H1 (cell line): Measurements from ENCODE around the gene TPSG1. TPM values are rescaled to one million over a fixed set of nuclear protein-coding genes. Genes with fewer than 3 reads are reported as not detected.

Source experiments
- CTCF ChIA-PET: fragments of 300-600 bp; sonication (Branson Sonifier 250); formaldehyde crosslinking; loops from one replicate; lab custom pipeline; 2021; ENCODE audit not compliant: partially characterized antibody; lab: Charles Lee
- POLR2A ChIA-PET: fragments of 300-600 bp; sonication (Branson Sonifier 250); formaldehyde crosslinking; loops from one replicate; lab custom pipeline; 2021; ENCODE audit warnings: inconsistent platforms; ENCODE audit not compliant: partially characterized antibody; lab: Charles Lee
- DNase-seq, 2 experiments: peaks; one replicate each; pipeline versions ENCODE4 v3.0.0 to v3.0.0-alpha.2; 2010 to 2022; ENCODE audit warnings: low spot score in 2 of 2, low read depth in 1 of 2, mixed read lengths in 1 of 2
- FAIRE-seq: peaks from 2 replicates; lab custom pipeline; 2011; peaks lifted over from hg19 to GRCh38; lab: Jason Lieb, UNC
- H2AFZ ChIP-seq: 2 replicates; pipeline ENCODE4 v1.8.1; 2012; ENCODE audit warnings: low read length, inconsistent platforms
- H2AK5ac ChIP-seq: 2 replicates; pipeline ENCODE4 v1.6.1; 2013; ENCODE audit warnings: low read depth, low read length
- H2BK120ac ChIP-seq: replicated peaks from 2 replicates; pipeline ENCODE3; 2013; ENCODE audit warnings: low read depth, low read length, inconsistent platforms
- H2BK12ac ChIP-seq: 2 replicates; pipeline ENCODE4 v1.6.1; 2013; ENCODE audit warnings: low read depth, low read length
- H2BK15ac ChIP-seq: 2 replicates; pipeline ENCODE4 v1.6.1; 2013; ENCODE audit warnings: low read length
- H2BK20ac ChIP-seq: 2 replicates; pipeline ENCODE4 v1.6.1; 2013; ENCODE audit warnings: low read length
- H2BK5ac ChIP-seq: 2 replicates; pipeline ENCODE4 v1.6.1; 2013; ENCODE audit warnings: low read depth, low read length
- H3K14ac ChIP-seq: 2 replicates; pipeline ENCODE4 v1.6.1; 2013; ENCODE audit warnings: inconsistent platforms; ENCODE audit not compliant: insufficient read length
- H3K18ac ChIP-seq: 2 replicates; pipeline ENCODE4 v1.6.1; 2013; ENCODE audit warnings: low read length; ENCODE audit errors: extremely low read depth
- H3K23ac ChIP-seq: 2 replicates; pipeline ENCODE4 v1.6.1; 2013; ENCODE audit warnings: inconsistent platforms; ENCODE audit not compliant: insufficient read length
- H3K23me2 ChIP-seq: 2 replicates; pipeline ENCODE4 v1.6.1; 2013; ENCODE audit warnings: low read depth, low read length
- H3K27ac ChIP-seq: 2 replicates; pipeline ENCODE4 v1.6.1; 2011; ENCODE audit warnings: low read depth, low read length, inconsistent platforms
- H3K27me3 ChIP-seq, 4 experiments: replicated peaks in 1 of 4; 1 replicate in 1 of 4; 2 replicates in 3 of 4; pipeline versions ENCODE4 v1.6.1 to v1.8.1; 2011 to 2013; ENCODE audit warnings: low read length in 3 of 4, mild to moderate bottlenecking in 3 of 4, inconsistent platforms in 2 of 4, mixed read lengths in 2 of 4, moderate library complexity in 1 of 4; ENCODE audit not compliant: control insufficient read depth in 3 of 4, insufficient read depth in 3 of 4; ENCODE audit errors: extremely low read depth in 1 of 4
- H3K36me3 ChIP-seq, 4 experiments: 2 replicates each; pipeline versions ENCODE4 v1.6.1 to v1.8.1; 2011 to 2013; ENCODE audit warnings: mild to moderate bottlenecking in 4 of 4, low read length in 3 of 4, moderate library complexity in 2 of 4, control low read depth in 1 of 4, inconsistent platforms in 1 of 4; ENCODE audit not compliant: insufficient read depth in 4 of 4, control insufficient read depth in 2 of 4
- H3K4ac ChIP-seq: replicated peaks from 2 replicates; pipeline ENCODE3; 2013; ENCODE audit warnings: low read length, low read depth, mixed read lengths, inconsistent platforms; ENCODE audit not compliant: insufficient read length
- H3K4me1 ChIP-seq, 4 experiments: replicated peaks in 1 of 4; 1 replicate in 1 of 4; 2 replicates in 3 of 4; pipeline versions ENCODE4 v1.6.1 to v1.8.1; 2011 to 2013; ENCODE audit warnings: low read length in 3 of 4, inconsistent platforms in 2 of 4, mixed read lengths in 1 of 4; ENCODE audit not compliant: insufficient read depth in 4 of 4, control insufficient read depth in 3 of 4
- H3K4me2 ChIP-seq, 2 experiments: 2 replicates each; pipeline versions ENCODE4 v1.6.1 to v1.8.1; 2011 to 2013; ENCODE audit warnings: low read depth in 2 of 2, low read length in 2 of 2, control low read depth in 1 of 2, inconsistent platforms in 1 of 2, mild to moderate bottlenecking in 1 of 2; ENCODE audit not compliant: insufficient read depth in 1 of 2
- H3K4me3 ChIP-seq, 4 experiments: fragments of 200-600, 300-600 bp in 1 of 4; sonication (generic), shearing (Covaris generic), sonication (Bioruptor Twin) in 1 of 4; 2 replicates each; pipeline versions ENCODE4 v1.5.1 to v1.8.1; 2011 to 2016; ENCODE audit warnings: low read length in 4 of 4, low read depth in 3 of 4, control low read depth in 2 of 4, inconsistent platforms in 2 of 4, mild to moderate bottlenecking in 2 of 4, mixed read lengths in 1 of 4, moderate library complexity in 1 of 4; ENCODE audit not compliant: insufficient read depth in 2 of 4; ENCODE audit errors: extremely low read depth in 1 of 4
- H3K56ac ChIP-seq: replicated peaks from 2 replicates; pipeline ENCODE3; 2013; ENCODE audit warnings: low read depth, mild to moderate bottlenecking, mixed read lengths, low read length, inconsistent platforms; ENCODE audit not compliant: insufficient read length
- H3K79me1 ChIP-seq: 2 replicates; pipeline ENCODE4 v1.6.1; 2013; ENCODE audit warnings: low read depth, low read length, control low read depth
- H3K79me2 ChIP-seq, 2 experiments: 2 replicates each; pipeline versions ENCODE4 v1.6.1 to v1.8.1; 2012 to 2013; ENCODE audit warnings: low read length in 2 of 2, mild to moderate bottlenecking in 2 of 2, inconsistent platforms in 1 of 2; ENCODE audit not compliant: insufficient read depth in 2 of 2, control insufficient read depth in 1 of 2
- H3K9ac ChIP-seq, 4 experiments: replicated peaks in 1 of 4; 1 replicate in 1 of 4; 2 replicates in 3 of 4; pipeline versions ENCODE4 v1.6.1 to v1.8.1; 2011 to 2013; ENCODE audit warnings: low read depth in 3 of 4, low read length in 3 of 4, control low read depth in 2 of 4, mild to moderate bottlenecking in 2 of 4, moderate library complexity in 2 of 4, inconsistent platforms in 1 of 4; ENCODE audit errors: extremely low read depth in 1 of 4
- H3K9me3 ChIP-seq, 2 experiments: 2 replicates each; pipeline versions ENCODE4 v1.6.1 to v1.8.1; 2012 to 2013; ENCODE audit warnings: mild to moderate bottlenecking in 2 of 2, moderate library complexity in 2 of 2, control low read depth in 1 of 2, inconsistent platforms in 1 of 2, low read depth in 1 of 2, low read length in 1 of 2, mixed read lengths in 1 of 2; ENCODE audit not compliant: insufficient read depth in 2 of 2
- H4K20me1 ChIP-seq, 2 experiments: replicated peaks in 1 of 2; 2 replicates each; pipeline versions ENCODE3 to v1.8.1; 2011 to 2013; ENCODE audit warnings: inconsistent platforms in 2 of 2, low read length in 2 of 2, mild to moderate bottlenecking in 1 of 2; ENCODE audit not compliant: insufficient read depth in 2 of 2, control insufficient read depth in 1 of 2
- H4K5ac ChIP-seq: 2 replicates; pipeline ENCODE4 v1.6.1; 2013; ENCODE audit warnings: low read length, low read depth, mixed read lengths, inconsistent platforms; ENCODE audit not compliant: insufficient read length
- H4K8ac ChIP-seq: 2 replicates; pipeline ENCODE4 v1.8.0; 2013; ENCODE audit warnings: mild to moderate bottlenecking, moderate library complexity, low read length, inconsistent platforms; ENCODE audit not compliant: insufficient read depth; ENCODE audit errors: extremely low read depth
- H4K91ac ChIP-seq: replicated peaks from 2 replicates; pipeline ENCODE3; 2013; ENCODE audit warnings: low read length, mixed read lengths, inconsistent platforms; ENCODE audit not compliant: insufficient read length
- CREB1 ChIP-seq: IDR thresholded peaks from 2 replicates; pipeline ENCODE4 v1.6.1; 2012; ENCODE audit warnings: inconsistent platforms
- KDM5A ChIP-seq: fragments of 200-600 bp; IDR thresholded peaks from 2 replicates; pipeline ENCODE4 v1.7.1; 2012; ENCODE audit warnings: mild to moderate bottlenecking, low read length, inconsistent platforms, mixed read lengths
- RBBP5 ChIP-seq: IDR thresholded peaks from 2 replicates; pipeline ENCODE4 v1.7.1; 2012; ENCODE audit warnings: low read depth, mild to moderate bottlenecking, inconsistent platforms, low read length, moderate library complexity, borderline replicate concordance
- SIX5 ChIP-seq: IDR thresholded peaks from 2 replicates; pipeline ENCODE4 v1.6.1; 2011; ENCODE audit warnings: mild to moderate bottlenecking, low read depth, low read length
- WGBS, 2 experiments: shearing (Covaris generic) in 1 of 2; methylation state at CpG; one replicate each; pipeline versions ENCODE4 v1.1.6 to v1.1.7; 2013 to 2015; ENCODE audit warnings: low lambda C conversion rate in 2 of 2, mixed read lengths in 2 of 2, inconsistent platforms in 1 of 2, low coverage in 1 of 2, missing lambda C conversion rate in 1 of 2; ENCODE audit not compliant: insufficient replicate concordance in 2 of 2, insufficient coverage in 1 of 2, insufficient read length in 1 of 2; ENCODE audit errors: extremely low coverage in 1 of 2, missing lambda C conversion rate in 1 of 2; 5-methylcytosine and 5-hydroxymethylcytosine counted together
- polyA plus RNA-seq, 7 experiments: library from polyadenylated mRNA; depleted of rRNA in 3 of 7; stranded (reverse) in 5 of 7; unstranded in 2 of 7; fragments of >200 nt in 5 of 7; fragments of 200-250 nt in 2 of 7; gene quantifications; 1 replicate in 5 of 7; 2 replicates in 1 of 7; 4 replicates in 1 of 7; pipeline versions ENCODE4 v1.2.1 to v1.2.3, GENCODE V29; 2011 to 2013; ENCODE audit warnings: missing spikeins in 2 of 7, mixed read lengths in 2 of 7
- total RNA-seq: library from RNA; stranded (reverse); fragmentation: NEBNext Ultra II Directional; extraction: Animal tissue kit (Norgen Biotek cat#: 25700); gene quantifications from 2 replicates; pipeline ENCODE4 v1.2.1, GENCODE V29; 2021
- TF ChIP-seq, protein P1 (sequence below): IDR thresholded peaks from 2 replicates; pipeline ENCODE4 v1.6.1; 2012; ENCODE audit warnings: low read length, inconsistent platforms

The TPSG1 gene
- total and polyA plus RNA-seq, 2 of the 8 experiments (the other 6 are each of a cell fraction or from before 2014, with no cell fraction given): not detected

DNA sequence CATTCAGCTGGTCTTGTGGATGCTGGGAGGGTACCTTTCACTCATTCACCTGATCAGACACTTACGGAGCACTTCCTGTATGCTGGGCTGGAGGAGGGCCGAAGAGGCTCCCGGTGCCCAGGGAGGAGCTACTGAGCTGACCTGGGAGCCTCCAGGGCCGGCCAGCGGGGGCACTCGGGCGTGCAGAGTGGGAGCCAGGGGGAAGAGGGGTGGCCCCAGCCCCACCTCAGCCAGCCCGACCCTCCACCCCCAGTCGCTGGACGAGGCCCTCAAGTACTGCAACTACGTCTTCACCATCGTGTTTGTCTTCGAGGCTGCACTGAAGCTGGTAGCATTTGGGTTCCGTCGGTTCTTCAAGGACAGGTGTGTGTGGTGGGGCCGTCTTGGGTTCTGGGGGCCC, 10.3 kb downstream of the TPSG1 start:
- no peak overlapping the region for H2AK5ac ChIP-seq
- 97% methylated on average over 10 of the region's 16 CpGs; no CpG with 5 or more reads in 1 of the 2 experiments for WGBS, 2 experiments
- no peak overlapping the region for H3K27ac ChIP-seq
- H2BK120ac ChIP-seq: no peak overlapping the region
- H3K4ac ChIP-seq: no peak overlapping the region
- H3K9me3 ChIP-seq: no peaks in the 10 kb centered on the region
- CTCF ChIA-PET: interaction anchor here (0.7 to 1.3 kb wide), 3 partner anchors 10 to 149 kb away, joined by 3 to 4 read pairs (median 4); no protein-coding TSS in a partner anchor
- H3K79me1 ChIP-seq: no peaks in the 10 kb centered on the region
- no peak overlapping the region for H3K14ac ChIP-seq
- no peak overlapping the region for H4K8ac ChIP-seq
- H3K79me2 ChIP-seq: no peaks in the 10 kb centered on the region
- H2BK5ac ChIP-seq: no peak overlapping the region; the same call in 1 of the 2 replicates
- POLR2A ChIA-PET: no interaction called here
- no peak for DNase-seq
- H3K36me3 ChIP-seq: peaks cover 4 to 69% (median 11%) of the 10 kb centered on the region in 4 experiments; a peak in 4 of 8 replicates
- H3K4me1 ChIP-seq: no peaks in the 10 kb centered on the region
- H3K23me2 ChIP-seq: no peaks in the 10 kb centered on the region
- no peak overlapping the region for H2BK20ac ChIP-seq
- H2BK12ac ChIP-seq: no peak overlapping the region
- peaks cover 0 to 4% of the 10 kb centered on the region in 2 experiments for H4K20me1 ChIP-seq
- H4K5ac ChIP-seq: no peak overlapping the region
- H3K9ac ChIP-seq: no peak overlapping the region
- H3K27me3 ChIP-seq: no peaks in the 10 kb centered on the region
- TF ChIP-seq CREB1: no peak
- no peak for TF ChIP-seq RBBP5
- no peak for TF ChIP-seq KDM5A
- TF ChIP-seq, protein P1, sequence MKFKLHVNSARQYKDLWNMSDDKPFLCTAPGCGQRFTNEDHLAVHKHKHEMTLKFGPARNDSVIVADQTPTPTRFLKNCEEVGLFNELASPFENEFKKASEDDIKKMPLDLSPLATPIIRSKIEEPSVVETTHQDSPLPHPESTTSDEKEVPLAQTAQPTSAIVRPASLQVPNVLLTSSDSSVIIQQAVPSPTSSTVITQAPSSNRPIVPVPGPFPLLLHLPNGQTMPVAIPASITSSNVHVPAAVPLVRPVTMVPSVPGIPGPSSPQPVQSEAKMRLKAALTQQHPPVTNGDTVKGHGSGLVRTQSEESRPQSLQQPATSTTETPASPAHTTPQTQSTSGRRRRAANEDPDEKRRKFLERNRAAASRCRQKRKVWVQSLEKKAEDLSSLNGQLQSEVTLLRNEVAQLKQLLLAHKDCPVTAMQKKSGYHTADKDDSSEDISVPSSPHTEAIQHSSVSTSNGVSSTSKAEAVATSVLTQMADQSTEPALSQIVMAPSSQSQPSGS: no peak
- no peak for TF ChIP-seq SIX5
- TF ChIP-seq, all 59 proteins: peak for 0
- Histone ChIP-seq H3K4me2 (no peak overlapping the region), H3K4me3 (no peak overlapping the region), H4K91ac (no peak overlapping the region), H3K56ac (no peak overlapping the region), H3K23ac (no peak overlapping the region), H2BK15ac (no peak overlapping the region), H3K18ac (no peak overlapping the region), H2AFZ (no peak overlapping the region)
- FAIRE-seq: no peak
